ENCODE measurements around the gene BRIX1. TPM values are rescaled to one million over a fixed set of nuclear protein-coding genes. Genes with fewer than 3 reads are reported as not detected.
A peak's percentile ranks its signal among the peaks of the same experiment; 100 is the strongest.

The BRIX1 gene
- polyA plus RNA-seq, 2 of the 4 experiments (the other 2 are of a cell fraction), result 67.3 to 88.5 TPM

DNA sequence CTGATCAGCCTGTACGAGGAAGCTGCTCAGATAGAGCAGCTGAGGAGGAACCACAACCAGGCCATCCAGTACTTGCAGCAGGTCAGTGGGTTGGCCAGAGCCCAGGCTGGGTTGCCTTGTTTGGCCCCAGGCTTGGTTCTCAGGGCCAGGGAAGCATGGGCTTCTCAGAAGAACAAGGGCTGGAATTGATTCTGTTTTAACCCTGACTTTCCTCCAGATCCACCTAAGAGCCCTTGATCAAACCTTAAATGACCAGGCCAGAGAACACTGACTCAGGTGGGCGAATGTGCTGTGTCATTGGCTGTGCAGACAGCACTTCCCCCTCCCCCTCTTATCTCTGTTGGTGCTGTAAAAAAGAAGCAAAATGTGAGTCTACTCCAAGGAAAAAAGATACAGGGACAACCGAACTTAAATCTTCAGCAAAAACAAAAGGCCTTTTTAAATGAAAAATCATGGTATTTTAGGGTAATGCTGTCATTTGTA lies 48.5 kb upstream of the BRIX1 start:
- H3K4me2 ChIP-seq, result no peak overlapping the region
- ChIA-PET CTCF (no interaction called here), POLR2A (no interaction called here)
- peaks cover 7% of the 10 kb centered on the region for H3K4me1 ChIP-seq
- no peak overlapping the region for H3K4me3 ChIP-seq
- no peak for FAIRE-seq
- H3K9me3 ChIP-seq, result no peaks in the 10 kb centered on the region
- peak; percentile 28 for TF ChIP-seq MAFK (IDR thresholded peaks at IDR 0.05; ENCODE audit: partially characterized antibody)
- TF ChIP-seq NFE2L2 (conservative IDR thresholded peaks at IDR 0.05; ENCODE audit: low read length), result no peak
- no peak for TF ChIP-seq ZNF302 (CRISPR knock-in tag; IDR thresholded peaks at IDR 0.05)
- no peak for TF ChIP-seq FOSL2 (IDR thresholded peaks at IDR 0.05)
- no peak for TF ChIP-seq FOSL2 (CRISPR knock-in tag; IDR thresholded peaks at IDR 0.05)
- no peak for TF ChIP-seq ESRRA (IDR thresholded peaks at IDR 0.05; ENCODE audit: borderline replicate concordance, low read length)
- TF ChIP-seq CEBPB (IDR thresholded peaks at IDR 0.05), result no peak
- 79% methylated on average over 3 of the region's 3 CpGs for WGBS (ENCODE audit: missing lambda C conversion rate)
- H3K27ac ChIP-seq, result peak overlapping the region; percentile 41 to 67; a peak in 4 of 6 replicates
- no peak for ATAC-seq
- DNase-seq (ENCODE audit: low read depth in 1 of 2, low spot score in 1 of 2), result peak in 1 of 2 experiments; percentile 18

GRCh38 chr5:34867660-34868059 lies 47.9 kb upstream of the BRIX1 start:
- CTCF ChIA-PET, result interaction anchor here (1.0 kb wide), 1 partner anchor 30 kb away, joined by 7 read pairs; no protein-coding TSS in a partner anchor
- H3K27ac ChIP-seq, result no peak overlapping the region
- WGBS (ENCODE audit: missing lambda C conversion rate), result 93% methylated on average over 3 of the region's 3 CpGs
- no peaks in the 10 kb centered on the region for H3K9me3 ChIP-seq
- H3K4me3 ChIP-seq, result no peak overlapping the region
- ATAC-seq (no peak), DNase-seq (ENCODE audit: low read depth in 1 of 2, low spot score in 1 of 2) (no peak), FAIRE-seq (peak; percentile 32)
- no peak overlapping the region for H3K4me2 ChIP-seq
- POLR2A ChIA-PET, result no interaction called here
- H3K4me1 ChIP-seq, result peaks cover 7% of the 10 kb centered on the region
- TF ChIP-seq ZSCAN20 (CRISPR knock-in tag; IDR thresholded peaks at IDR 0.05), result no peak
- TF ChIP-seq RFX5 (IDR thresholded peaks at IDR 0.05), result no peak
- no peak for TF ChIP-seq JUN (IDR thresholded peaks at IDR 0.05)
- TF ChIP-seq HDAC2 (IDR thresholded peaks at IDR 0.05), result no peak
- TF ChIP-seq FOSL2 (IDR thresholded peaks at IDR 0.05), result no peak
- TF ChIP-seq FOSL2 (CRISPR knock-in tag; IDR thresholded peaks at IDR 0.05), result no peak
- no peak for TF ChIP-seq HOXB5 (CRISPR knock-in tag; IDR thresholded peaks at IDR 0.05)
- TF ChIP-seq EHMT2 (IDR thresholded peaks at IDR 0.05; ENCODE audit: low read depth), result no peak
- no peak for TF ChIP-seq TFCP2L1 (CRISPR knock-in tag; IDR thresholded peaks at IDR 0.05)
- no peak for TF ChIP-seq HES2 (IDR thresholded peaks at IDR 0.05)
- no peak for TF ChIP-seq HEYL (CRISPR knock-in tag; IDR thresholded peaks at IDR 0.05)
- TF ChIP-seq ZC3H11A (IDR thresholded peaks at IDR 0.05), result no peak
- TF ChIP-seq, protein P1, sequence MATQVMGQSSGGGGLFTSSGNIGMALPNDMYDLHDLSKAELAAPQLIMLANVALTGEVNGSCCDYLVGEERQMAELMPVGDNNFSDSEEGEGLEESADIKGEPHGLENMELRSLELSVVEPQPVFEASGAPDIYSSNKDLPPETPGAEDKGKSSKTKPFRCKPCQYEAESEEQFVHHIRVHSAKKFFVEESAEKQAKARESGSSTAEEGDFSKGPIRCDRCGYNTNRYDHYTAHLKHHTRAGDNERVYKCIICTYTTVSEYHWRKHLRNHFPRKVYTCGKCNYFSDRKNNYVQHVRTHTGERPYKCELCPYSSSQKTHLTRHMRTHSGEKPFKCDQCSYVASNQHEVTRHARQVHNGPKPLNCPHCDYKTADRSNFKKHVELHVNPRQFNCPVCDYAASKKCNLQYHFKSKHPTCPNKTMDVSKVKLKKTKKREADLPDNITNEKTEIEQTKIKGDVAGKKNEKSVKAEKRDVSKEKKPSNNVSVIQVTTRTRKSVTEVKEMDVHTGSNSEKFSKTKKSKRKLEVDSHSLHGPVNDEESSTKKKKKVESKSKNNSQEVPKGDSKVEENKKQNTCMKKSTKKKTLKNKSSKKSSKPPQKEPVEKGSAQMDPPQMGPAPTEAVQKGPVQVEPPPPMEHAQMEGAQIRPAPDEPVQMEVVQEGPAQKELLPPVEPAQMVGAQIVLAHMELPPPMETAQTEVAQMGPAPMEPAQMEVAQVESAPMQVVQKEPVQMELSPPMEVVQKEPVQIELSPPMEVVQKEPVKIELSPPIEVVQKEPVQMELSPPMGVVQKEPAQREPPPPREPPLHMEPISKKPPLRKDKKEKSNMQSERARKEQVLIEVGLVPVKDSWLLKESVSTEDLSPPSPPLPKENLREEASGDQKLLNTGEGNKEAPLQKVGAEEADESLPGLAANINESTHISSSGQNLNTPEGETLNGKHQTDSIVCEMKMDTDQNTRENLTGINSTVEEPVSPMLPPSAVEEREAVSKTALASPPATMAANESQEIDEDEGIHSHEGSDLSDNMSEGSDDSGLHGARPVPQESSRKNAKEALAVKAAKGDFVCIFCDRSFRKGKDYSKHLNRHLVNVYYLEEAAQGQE (IDR thresholded peaks at IDR 0.05), result no peak
- TF ChIP-seq CBX2 (IDR thresholded peaks at IDR 0.05; ENCODE audit: borderline replicate concordance, low read depth), result no peak
- no peak for TF ChIP-seq SMC3 (IDR thresholded peaks at IDR 0.05)

DNA sequence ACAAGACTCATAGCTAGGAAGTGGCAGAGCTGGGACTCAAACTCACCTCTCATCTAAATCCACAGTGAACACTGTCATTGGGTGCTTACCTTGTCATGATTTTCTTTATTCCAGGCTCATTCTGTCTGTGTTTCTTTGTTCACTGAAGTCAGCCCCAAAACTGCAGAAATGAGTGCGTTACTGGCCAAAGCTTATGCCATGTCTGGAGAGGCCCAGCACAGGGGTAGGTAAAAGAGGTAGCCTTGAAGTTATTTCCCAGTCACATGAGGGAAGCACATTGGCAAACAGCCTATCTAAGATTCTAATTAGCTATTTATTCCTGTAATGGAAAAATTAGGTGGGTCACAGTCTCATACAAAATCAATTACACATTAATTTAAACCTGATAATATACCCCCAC lies 46.7 kb upstream of the BRIX1 start:
- FAIRE-seq (no peak), ATAC-seq (no peak)
- WGBS (ENCODE audit: missing lambda C conversion rate), result 95% methylated on average over 1 of the region's 1 CpG

More for the DNA sequence above, 46.7 kb upstream of the BRIX1 start:
- no peak overlapping the region for H3K4me3 ChIP-seq
- peaks cover 7% of the 10 kb centered on the region for H3K4me1 ChIP-seq
- no peak for DNase-seq (ENCODE audit: low read depth in 1 of 2, low spot score in 1 of 2)
- H3K9me3 ChIP-seq, result no peaks in the 10 kb centered on the region
- no peak overlapping the region for H3K27ac ChIP-seq
- POLR2A ChIA-PET, result no interaction called here
- CTCF ChIA-PET, result interaction anchor here (1.3 to 2.2 kb wide), 2 partner anchors 10 to 383 kb away, joined by 3 to 7 read pairs; no protein-coding TSS in a partner anchor
- H3K4me2 ChIP-seq, result no peak overlapping the region
- TF ChIP-seq HOXA7 (CRISPR knock-in tag; IDR thresholded peaks at IDR 0.05), result no peak
- TF ChIP-seq CEBPB (IDR thresholded peaks at IDR 0.05), result no peak
- no peak for TF ChIP-seq NFE2L2 (conservative IDR thresholded peaks at IDR 0.05; ENCODE audit: low read length)
- TF ChIP-seq, protein P2, sequence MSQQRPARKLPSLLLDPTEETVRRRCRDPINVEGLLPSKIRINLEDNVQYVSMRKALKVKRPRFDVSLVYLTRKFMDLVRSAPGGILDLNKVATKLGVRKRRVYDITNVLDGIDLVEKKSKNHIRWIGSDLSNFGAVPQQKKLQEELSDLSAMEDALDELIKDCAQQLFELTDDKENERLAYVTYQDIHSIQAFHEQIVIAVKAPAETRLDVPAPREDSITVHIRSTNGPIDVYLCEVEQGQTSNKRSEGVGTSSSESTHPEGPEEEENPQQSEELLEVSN (IDR thresholded peaks at IDR 0.05; ENCODE audit: borderline replicate concordance, low read depth), result no peak
- TF ChIP-seq HOXB5 (CRISPR knock-in tag; IDR thresholded peaks at IDR 0.05), result no peak
- TF ChIP-seq KDM5A (IDR thresholded peaks at IDR 0.05), result no peak
